IMR-90 (cell line): Measurements from ENCODE around the gene SLC6A12. TPM values are rescaled to one million over a fixed set of nuclear protein-coding genes. Genes with fewer than 3 reads are reported as not detected.

ENCODE experiments used
- ATAC-seq: fragments of 200-7000 bp; cut with Tn5 transposase; 2 replicates; pipeline ENCODE4 v1.9.1; 2020; ENCODE audit warnings: low read depth, mild to moderate bottlenecking, moderate library complexity
- BruUV-seq: library from RNA; stranded (reverse); fragments of 400-500 nt; replicated peaks from 2 replicates; lab custom pipeline; 2021; lab: Mats Ljungman, UMichigan
- CTCF ChIA-PET: fragments of 300-600 bp; formaldehyde crosslinking; extraction: SDS; loops from one replicate; lab custom pipeline; 2021; ENCODE audit warnings: antibody characterized with exemption; lab: Yijun Ruan, JAX
- POLR2A ChIA-PET: fragments of 300-600 bp; sonication (Branson Sonifier 250); formaldehyde crosslinking; loops from one replicate; lab custom pipeline; 2022; ENCODE audit warnings: antibody characterized with exemption; ENCODE audit not compliant: unreplicated experiment; lab: Charles Lee
- DNase-seq: peaks from one replicate; pipeline ENCODE4 v3.0.0; 2013
- H2AFZ ChIP-seq: replicated peaks from 2 replicates; pipeline ENCODE3; 2013; ENCODE audit warnings: low read length, mild to moderate bottlenecking; ENCODE audit not compliant: poor library complexity
- H2AK5ac ChIP-seq: 2 replicates; pipeline ENCODE4 v1.6.1; 2013; ENCODE audit warnings: low read depth, low read length, inconsistent platforms
- H2AK9ac ChIP-seq: replicated peaks from 2 replicates; pipeline ENCODE3; 2013; ENCODE audit warnings: mild to moderate bottlenecking, low read depth, low read length, moderate library complexity; ENCODE audit not compliant: poor library complexity
- H2BK120ac ChIP-seq: 2 replicates; pipeline ENCODE4 v1.6.1; 2013; ENCODE audit warnings: low read depth, low read length, inconsistent platforms
- H2BK15ac ChIP-seq: 3 replicates; pipeline ENCODE4 v1.6.1; 2013; ENCODE audit warnings: low read depth, low read length, inconsistent platforms
- H2BK20ac ChIP-seq: 2 replicates; pipeline ENCODE4 v1.6.1; 2013; ENCODE audit warnings: low read depth, mild to moderate bottlenecking, inconsistent platforms, low read length, moderate library complexity
- H2BK5ac ChIP-seq: 2 replicates; pipeline ENCODE4 v1.6.1; 2013; ENCODE audit warnings: mild to moderate bottlenecking, low read depth, low read length, inconsistent platforms; ENCODE audit not compliant: poor library complexity, severe bottlenecking
- H3K14ac ChIP-seq: replicated peaks from 2 replicates; pipeline ENCODE4 v1.6.1; 2013; ENCODE audit warnings: low read depth, low read length, inconsistent platforms
- H3K18ac ChIP-seq: 2 replicates; pipeline ENCODE4 v1.6.1; 2013; ENCODE audit warnings: low read depth, low read length, control low read depth
- H3K23ac ChIP-seq: 2 replicates; pipeline ENCODE4 v1.6.1; 2013; ENCODE audit warnings: low read depth, low read length, inconsistent platforms
- H3K27ac ChIP-seq: 2 replicates; pipeline ENCODE4 v1.5.1; 2013; ENCODE audit warnings: mild to moderate bottlenecking, control low read depth, low read length; ENCODE audit not compliant: insufficient read depth
- H3K27me3 ChIP-seq: 2 replicates; pipeline ENCODE4 v1.6.1; 2013; ENCODE audit warnings: low read length; ENCODE audit not compliant: control insufficient read depth, insufficient read depth
- H3K36me3 ChIP-seq: 2 replicates; pipeline ENCODE4 v1.6.1; 2013; ENCODE audit warnings: low read length, mixed read lengths; ENCODE audit not compliant: control insufficient read depth, insufficient read depth
- H3K4ac ChIP-seq: 2 replicates; pipeline ENCODE4 v1.6.1; 2013; ENCODE audit warnings: low read depth, low read length, inconsistent platforms
- H3K4me1 ChIP-seq: 2 replicates; pipeline ENCODE4 v1.6.1; 2013; ENCODE audit warnings: low read length, mixed read lengths; ENCODE audit not compliant: control insufficient read depth, insufficient read depth
- H3K4me2 ChIP-seq: 2 replicates; pipeline ENCODE4 v1.6.1; 2013; ENCODE audit warnings: low read depth, mild to moderate bottlenecking, control low read depth, low read length, moderate library complexity
- H3K4me3 ChIP-seq: 2 replicates; pipeline ENCODE4 v1.5.1; 2013; ENCODE audit warnings: low read depth, mild to moderate bottlenecking, control low read depth, low read length, moderate library complexity; ENCODE audit not compliant: insufficient read depth
- H3K56ac ChIP-seq: 2 replicates; pipeline ENCODE4 v1.6.1; 2013; ENCODE audit warnings: low read length, inconsistent platforms; ENCODE audit not compliant: insufficient read depth; ENCODE audit errors: extremely low read depth
- H3K79me1 ChIP-seq, 2 experiments: 2 replicates each; pipeline ENCODE4 v1.6.1; 2013; ENCODE audit warnings: low read length in 2 of 2, inconsistent platforms in 1 of 2, low read depth in 1 of 2
- H3K9ac ChIP-seq: 2 replicates; pipeline ENCODE4 v1.6.1; 2013; ENCODE audit warnings: low read depth, low read length, control low read depth
- H3K9me1 ChIP-seq: 2 replicates; pipeline ENCODE4 v1.6.1; 2013; ENCODE audit warnings: low read length, inconsistent platforms; ENCODE audit not compliant: insufficient read depth
- H3K9me3 ChIP-seq: 2 replicates; pipeline ENCODE4 v1.6.1; 2013; ENCODE audit warnings: low read length; ENCODE audit not compliant: control insufficient read depth, insufficient read depth
- H4K20me1 ChIP-seq: 2 replicates; pipeline ENCODE4 v1.6.1; 2013; ENCODE audit warnings: low read length, inconsistent platforms; ENCODE audit not compliant: insufficient read depth
- H4K5ac ChIP-seq: 2 replicates; pipeline ENCODE4 v1.6.1; 2013; ENCODE audit warnings: mild to moderate bottlenecking, low read depth, low read length, control low read depth
- H4K8ac ChIP-seq, 2 experiments: 2 replicates each; pipeline ENCODE4 v1.6.1; 2013; ENCODE audit warnings: low read depth in 2 of 2, low read length in 2 of 2, control low read depth in 1 of 2, inconsistent platforms in 1 of 2
- H4K91ac ChIP-seq: 2 replicates; pipeline ENCODE4 v1.6.1; 2013; ENCODE audit warnings: low read depth, low read length, inconsistent platforms; ENCODE audit not compliant: insufficient read depth
- BHLHE40 ChIP-seq: fragments of 150-350 bp; IDR thresholded peaks from 2 replicates; pipeline ENCODE4 v1.6.1; 2016; ENCODE audit warnings: mild to moderate bottlenecking, low read depth, low read length
- CEBPB ChIP-seq: IDR thresholded peaks from 2 replicates; pipeline ENCODE4 v1.6.1; 2012; ENCODE audit warnings: low read depth, low read length, improper control_type of control experiment
- FOS ChIP-seq: fragments of 150-350 bp; IDR thresholded peaks from 2 replicates; pipeline ENCODE4 v1.6.1; 2016; ENCODE audit warnings: low read depth, low read length
- MAFK ChIP-seq: IDR thresholded peaks from 2 replicates; pipeline ENCODE4 v1.6.1; 2012; ENCODE audit warnings: low read depth, low read length, improper control_type of control experiment
- MAZ ChIP-seq: IDR thresholded peaks from 2 replicates; pipeline ENCODE4 v1.6.1; 2012; ENCODE audit warnings: low read depth, mild to moderate bottlenecking, low read length, improper control_type of control experiment, moderate library complexity, borderline replicate concordance
- NFE2L2 ChIP-seq: fragments of 150-350 bp; IDR thresholded peaks from 2 replicates; pipeline ENCODE4 v1.6.1; 2016; ENCODE audit warnings: low read depth, mild to moderate bottlenecking, low read length
- POLR2A ChIP-seq: IDR thresholded peaks from 2 replicates; pipeline ENCODE4 v1.6.1; 2012; ENCODE audit warnings: mild to moderate bottlenecking, low read depth, low read length
- RAD21 ChIP-seq: IDR thresholded peaks from 2 replicates; pipeline ENCODE4 v1.6.1; 2012; ENCODE audit warnings: low read length, improper control_type of control experiment
- RFX5 ChIP-seq: IDR thresholded peaks from 2 replicates; pipeline ENCODE4 v1.8.0; 2012; ENCODE audit warnings: low read depth, mild to moderate bottlenecking, low read length, moderate library complexity
- WGBS, 2 experiments: methylation state at CpG; one replicate each; pipeline versions ENCODE4 v1.1.5 to v1.1.7; 2013; ENCODE audit warnings: missing lambda C conversion rate in 2 of 2; ENCODE audit not compliant: insufficient read length in 1 of 2; ENCODE audit errors: extremely low coverage in 2 of 2; 5-methylcytosine and 5-hydroxymethylcytosine counted together
- dilution Hi-C: fragments of 300-500 bp; cut with HindIII; formaldehyde crosslinking; loops from one replicate; pipeline ENCODE4 v1.14.3; 2018; ENCODE audit warnings: low sequenced_read_pairs; ENCODE audit not compliant: unreplicated experiment
- in situ Hi-C: fragments of 300-500 bp; cut with MboI; formaldehyde crosslinking; loops from 3 replicates; pipeline ENCODE4 v1.14.3; 2019; ENCODE audit warnings: low sequenced_read_pairs, inconsistent platforms, mixed read lengths
- intact Hi-C: fragments of 100-400 bp; cut with micrococcal nuclease; formaldehyde crosslinking; loops from 2 replicates; pipeline ENCODE4 v1.10.0; 2022
- polyA plus RNA-seq, 3 experiments: library from polyadenylated mRNA; depleted of rRNA; stranded (reverse); fragments of >200 nt; gene quantifications; 2 replicates each; pipeline ENCODE4 v1.2.3, GENCODE V29; 2012; ENCODE audit warnings: low replicate concordance in 1 of 3
- total RNA-seq: library from RNA; depleted of rRNA; stranded (reverse); fragments of >200 nt; gene quantifications from 2 replicates; pipeline ENCODE4 v1.2.3, GENCODE V29; 2012
- TF ChIP-seq, protein P1 (sequence below): fragments of 150-350 bp; IDR thresholded peaks from 2 replicates; pipeline ENCODE4 v1.6.1; 2016; ENCODE audit warnings: low read depth, mild to moderate bottlenecking, low read length, moderate library complexity, borderline replicate concordance
- TF ChIP-seq, protein P2 (sequence below): fragments of 150-350 bp; IDR thresholded peaks from 2 replicates; pipeline ENCODE4 v1.6.1; 2017; ENCODE audit warnings: mild to moderate bottlenecking, antibody characterized with exemption, low read length, low read depth
- TF ChIP-seq, protein P3 (sequence below): conservative IDR thresholded peaks from 2 replicates; pipeline ENCODE4 v1.5.1; 2012; ENCODE audit warnings: mild to moderate bottlenecking, low read depth, low read length, improper control_type of control experiment

The SLC6A12 gene
- total and polyA plus RNA-seq, 2 of the 4 experiments (the other 2 are of a cell fraction): not detected

DNA sequence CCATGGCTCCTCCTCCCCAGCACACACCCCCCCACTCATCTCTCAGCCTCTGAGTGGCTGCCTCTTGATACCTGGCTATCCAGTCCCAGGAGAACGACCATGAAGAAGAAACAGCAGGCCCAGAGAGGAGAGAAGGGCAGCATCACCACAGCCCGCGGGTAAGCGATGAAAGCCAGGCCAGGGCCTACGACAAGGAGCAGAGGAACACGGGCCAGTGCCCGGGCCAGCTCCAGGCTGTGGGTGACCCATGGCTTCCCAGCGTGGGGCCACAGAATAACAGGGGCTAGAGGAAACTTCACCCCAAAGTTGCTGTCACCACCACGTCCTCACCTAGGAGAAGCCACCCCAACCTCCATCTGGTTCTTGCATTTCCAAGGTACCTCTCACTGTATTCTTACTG is 10.4 kb upstream of the SLC6A12 start:
- Histone ChIP-seq H3K23ac (no peak overlapping the region), H3K36me3 (no peaks in the 10 kb centered on the region), H4K5ac (no peak overlapping the region), H3K14ac (no peak overlapping the region), H3K4me2 (no peak overlapping the region), H3K18ac (no peak overlapping the region), H2BK20ac (no peak overlapping the region), H2AK9ac (no peak overlapping the region), H4K20me1 (no peaks in the 10 kb centered on the region), H4K8ac (no peak overlapping the region), H2BK15ac (no peak overlapping the region), H2BK5ac (no peak overlapping the region), H3K9me1 (no peaks in the 10 kb centered on the region), H4K91ac (no peak overlapping the region), H2BK120ac (no peak overlapping the region), H2AK5ac (no peak overlapping the region), H3K4me3 (no peak overlapping the region), H3K9me3 (no peaks in the 10 kb centered on the region), H3K56ac (no peak overlapping the region), H3K27me3 (peaks cover 75% of the 10 kb centered on the region), H3K9ac (no peak overlapping the region), H3K4ac (no peak overlapping the region), H3K4me1 (no peaks in the 10 kb centered on the region), H3K27ac (no peak overlapping the region), H2AFZ (no peak overlapping the region), H3K79me1 (no peaks in the 10 kb centered on the region)
- intact Hi-C loops: no loop called here
- no TSS peak for BruUV-seq
- in situ Hi-C loops: no loop called here
- TF ChIP-seq, protein P1, sequence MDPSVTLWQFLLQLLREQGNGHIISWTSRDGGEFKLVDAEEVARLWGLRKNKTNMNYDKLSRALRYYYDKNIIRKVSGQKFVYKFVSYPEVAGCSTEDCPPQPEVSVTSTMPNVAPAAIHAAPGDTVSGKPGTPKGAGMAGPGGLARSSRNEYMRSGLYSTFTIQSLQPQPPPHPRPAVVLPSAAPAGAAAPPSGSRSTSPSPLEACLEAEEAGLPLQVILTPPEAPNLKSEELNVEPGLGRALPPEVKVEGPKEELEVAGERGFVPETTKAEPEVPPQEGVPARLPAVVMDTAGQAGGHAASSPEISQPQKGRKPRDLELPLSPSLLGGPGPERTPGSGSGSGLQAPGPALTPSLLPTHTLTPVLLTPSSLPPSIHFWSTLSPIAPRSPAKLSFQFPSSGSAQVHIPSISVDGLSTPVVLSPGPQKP: no peak
- TF ChIP-seq, protein P2, sequence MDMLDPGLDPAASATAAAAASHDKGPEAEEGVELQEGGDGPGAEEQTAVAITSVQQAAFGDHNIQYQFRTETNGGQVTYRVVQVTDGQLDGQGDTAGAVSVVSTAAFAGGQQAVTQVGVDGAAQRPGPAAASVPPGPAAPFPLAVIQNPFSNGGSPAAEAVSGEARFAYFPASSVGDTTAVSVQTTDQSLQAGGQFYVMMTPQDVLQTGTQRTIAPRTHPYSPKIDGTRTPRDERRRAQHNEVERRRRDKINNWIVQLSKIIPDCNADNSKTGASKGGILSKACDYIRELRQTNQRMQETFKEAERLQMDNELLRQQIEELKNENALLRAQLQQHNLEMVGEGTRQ: no peak
- TF ChIP-seq, protein P3, sequence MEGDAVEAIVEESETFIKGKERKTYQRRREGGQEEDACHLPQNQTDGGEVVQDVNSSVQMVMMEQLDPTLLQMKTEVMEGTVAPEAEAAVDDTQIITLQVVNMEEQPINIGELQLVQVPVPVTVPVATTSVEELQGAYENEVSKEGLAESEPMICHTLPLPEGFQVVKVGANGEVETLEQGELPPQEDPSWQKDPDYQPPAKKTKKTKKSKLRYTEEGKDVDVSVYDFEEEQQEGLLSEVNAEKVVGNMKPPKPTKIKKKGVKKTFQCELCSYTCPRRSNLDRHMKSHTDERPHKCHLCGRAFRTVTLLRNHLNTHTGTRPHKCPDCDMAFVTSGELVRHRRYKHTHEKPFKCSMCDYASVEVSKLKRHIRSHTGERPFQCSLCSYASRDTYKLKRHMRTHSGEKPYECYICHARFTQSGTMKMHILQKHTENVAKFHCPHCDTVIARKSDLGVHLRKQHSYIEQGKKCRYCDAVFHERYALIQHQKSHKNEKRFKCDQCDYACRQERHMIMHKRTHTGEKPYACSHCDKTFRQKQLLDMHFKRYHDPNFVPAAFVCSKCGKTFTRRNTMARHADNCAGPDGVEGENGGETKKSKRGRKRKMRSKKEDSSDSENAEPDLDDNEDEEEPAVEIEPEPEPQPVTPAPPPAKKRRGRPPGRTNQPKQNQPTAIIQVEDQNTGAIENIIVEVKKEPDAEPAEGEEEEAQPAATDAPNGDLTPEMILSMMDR: no peak
- TF ChIP-seq FOS (no peak), NFE2L2 (no peak), CEBPB (no peak), MAFK (no peak), POLR2A (no peak), BHLHE40 (no peak), RAD21 (no peak), RFX5 (no peak), MAZ (no peak)
- CTCF ChIA-PET: no interaction called here
- no peak for ATAC-seq
- DNase-seq: no peak
- dilution Hi-C loops: no loop called here
- POLR2A ChIA-PET: no interaction called here
- WGBS, 2 experiments: 14% methylated on average over 1 of the region's 9 CpGs; no CpG with 5 or more reads in 1 of the 2 experiments
